ENCODE results near the gene TNFRSF12A. TPM values are rescaled to one million over a fixed set of nuclear protein-coding genes. Genes with fewer than 3 reads are reported as not detected.

TNFRSF12A gene
- total RNA-seq, 4 donors from 2014 or later: 4.1 to 56.4 (median 39.8) TPM

Small RNAs within 50 kb of the gene (small RNA-seq; reads per million reads assigned to genes)
- 0 reads per million in 2 donors for gene LINC00514

Other genes starting within 250 kb of the TNFRSF12A start
- 100 to 1,000 TPM in 3 of 4 donors, 10 to 100 TPM in 1; 66.8 to 243 (median 220) TPM for gene ELOB, start 243.1 kb upstream of the TNFRSF12A start, total RNA-seq
- gene PRSS33, start 232.8 kb upstream of the TNFRSF12A start, total RNA-seq: not detected
- gene PRSS41, start 221.9 kb upstream of the TNFRSF12A start, total RNA-seq: not detected
- gene PRSS21, start 203.1 kb upstream of the TNFRSF12A start, total RNA-seq: under 1 TPM in 1 of 4 donors, not detected in 3; 0.88 TPM
- 10 to 100 TPM in 1 of 4 donors, 1 to 10 TPM in 3; 2.5 to 13.0 (median 5.5) TPM for gene ZG16B, start 190.1 kb upstream of the TNFRSF12A start, total RNA-seq
- gene PRSS22, start 162.2 kb upstream of the TNFRSF12A start, total RNA-seq: 1 to 10 TPM in 3 of 4 donors, not detected in 1; 1.4 to 1.9 (median 1.8) TPM
- 10 to 100 TPM; 40.8 to 61.3 (median 53.1) TPM for gene FLYWCH2, start 137.2 kb upstream of the TNFRSF12A start, total RNA-seq
- gene FLYWCH1, start 108.4 kb upstream of the TNFRSF12A start, total RNA-seq: 10 to 100 TPM; 30.1 to 67.4 (median 46.8) TPM
- 1 to 10 TPM in 1 of 4 donors, under 1 TPM in 1, not detected in 2; 0.40 to 1.6 TPM for gene KREMEN2, start 56.1 kb upstream of the TNFRSF12A start, total RNA-seq
- 10 to 100 TPM in 1 of 4 donors, 1 to 10 TPM in 3; 6.3 to 13.2 (median 9.2) TPM for gene PAQR4, start 51.0 kb upstream of the TNFRSF12A start, total RNA-seq
- gene PKMYT1, start 39.9 kb upstream of the TNFRSF12A start, total RNA-seq: 10 to 100 TPM in 1 of 4 donors, 1 to 10 TPM in 3; 4.3 to 23.9 (median 6.0) TPM
- gene CLDN9, start 7.4 kb upstream of the TNFRSF12A start, total RNA-seq: 1 to 10 TPM in 3 of 4 donors, under 1 TPM in 1; 0.76 to 2.5 (median 1.2) TPM
- gene CLDN6, start 2.2 kb upstream of the TNFRSF12A start, total RNA-seq: not detected
- gene HCFC1R1, start 3.6 kb downstream of the TNFRSF12A start, total RNA-seq: 10 to 100 TPM; 14.0 to 38.0 (median 34.1) TPM
- gene THOC6, start 3.7 kb downstream of the TNFRSF12A start, total RNA-seq: 10 to 100 TPM in 3 of 4 donors, 1 to 10 TPM in 1; 9.6 to 64.4 (median 27.1) TPM
- 100 to 1,000 TPM in 2 of 4 donors, 10 to 100 TPM in 2; 44.6 to 126 (median 93.8) TPM for gene BICDL2, start 16.6 kb downstream of the TNFRSF12A start, total RNA-seq
- 1 to 10 TPM in 3 of 4 donors, not detected in 1; 1.4 to 3.3 (median 2.4) TPM for gene MMP25, start 26.2 kb downstream of the TNFRSF12A start, total RNA-seq
- gene IL32, start 45.3 kb downstream of the TNFRSF12A start, total RNA-seq: 100 to 1,000 TPM in 3 of 4 donors, 10 to 100 TPM in 1; 93.3 to 676 (median 590) TPM
- gene ZSCAN10, start 78.9 kb downstream of the TNFRSF12A start, total RNA-seq: not detected
- 10 to 100 TPM in 3 of 4 donors, 1 to 10 TPM in 1; 5.0 to 24.6 (median 16.2) TPM for gene ZNF205, start 92.2 kb downstream of the TNFRSF12A start, total RNA-seq
- 10 to 100 TPM; 14.9 to 40.6 (median 18.4) TPM for gene ZNF213, start 114.7 kb downstream of the TNFRSF12A start, total RNA-seq
- gene OR1F1, start 167.8 kb downstream of the TNFRSF12A start, total RNA-seq: not detected
- 10 to 100 TPM in 2 of 4 donors, 1 to 10 TPM in 2; 8.6 to 13.0 (median 10.0) TPM for gene ZNF200, start 214.8 kb downstream of the TNFRSF12A start, total RNA-seq
- 1 to 10 TPM; 1.2 to 6.6 (median 2.2) TPM for gene MEFV, start 236.3 kb downstream of the TNFRSF12A start, total RNA-seq

All from Peyer's patch (tissue), 4 donors.